Gastroesophageal sphincter (tissue), 4 donors: ENCODE results near the gene GOLT1B. TPM values are rescaled to one million over a fixed set of nuclear protein-coding genes. Genes with fewer than 3 reads are reported as not detected.

Source experiments
- ATAC-seq: fragments of 150-250 bp; one replicate; pipeline ENCODE4 v1.9.1; 2016; ENCODE audit warnings: mild to moderate bottlenecking, moderate library complexity
- H3K27ac ChIP-seq, 4 donors: fragments of 200-600 bp; sonication (generic) in 3 of 4; 1 replicate in 3 of 4; 2 replicates in 1 of 4; pipeline ENCODE4 v1.5.1; 2016 to 2019
- H3K27me3 ChIP-seq: fragments of 200-600 bp; sonication (generic); one replicate; pipeline ENCODE4 v1.5.1; 2019
- H3K36me3 ChIP-seq, 2 donors: fragments of 200-600 bp; sonication (generic); one replicate each; pipeline ENCODE4 v1.5.1; 2019; ENCODE audit warnings: control low read depth in 1 of 2
- H3K4me1 ChIP-seq, 3 donors: fragments of 200-600 bp; sonication (generic); 1 replicate in 2 of 3; 2 replicates in 1 of 3; pipeline ENCODE4 v1.5.1; 2016 to 2019; ENCODE audit warnings: control low read depth in 2 of 3
- H3K4me3 ChIP-seq, 2 donors: fragments of 200-600 bp; sonication (generic); one replicate each; pipeline ENCODE4 v1.5.1; 2019; ENCODE audit warnings: mild to moderate bottlenecking in 1 of 2, moderate library complexity in 1 of 2
- H3K9me3 ChIP-seq, 3 donors: fragments of 200-600 bp; sonication (generic); one replicate each; pipeline ENCODE4 v1.5.1; 2017 to 2019; ENCODE audit warnings: control low read depth in 2 of 3
- EP300 ChIP-seq: sonication (generic); formaldehyde crosslinking; IDR thresholded peaks from one replicate; pipeline ENCODE4 v1.6.1; 2017; ENCODE audit warnings: antibody characterized with exemption, mild to moderate bottlenecking
- POLR2A ChIP-seq, 2 donors: fragments of 450-650 bp; IDR thresholded peaks; one replicate each; pipeline ENCODE4 v1.6.1; 2017; ENCODE audit warnings: antibody characterized with exemption in 2 of 2, mild to moderate bottlenecking in 2 of 2, moderate library complexity in 1 of 2
- POLR2AphosphoS5 ChIP-seq: sonication (generic); formaldehyde crosslinking; IDR thresholded peaks from one replicate; pipeline ENCODE4 v1.6.1; 2017; ENCODE audit warnings: antibody characterized with exemption
- WGBS, 2 donors: methylation state at CpG; one replicate each; pipeline ENCODE4 v1.1.5; 2018; ENCODE audit warnings: low coverage in 1 of 2; 5-methylcytosine and 5-hydroxymethylcytosine counted together
- total RNA-seq, 4 donors: library from RNA; depleted of rRNA; stranded (reverse); fragments of >200 nt; gene quantifications; one replicate each; pipeline ENCODE4 v1.1.0, GENCODE V29; 2016
- TF ChIP-seq, protein P1 (sequence below), 4 experiments: fragments of 200-600 bp in 2 of 4; fragments of 450-650 bp in 2 of 4; sonication (generic) in 1 of 4; IDR thresholded peaks; one replicate each; pipeline ENCODE4 v1.5.1; 2017 to 2019; ENCODE audit warnings: antibody characterized with exemption in 4 of 4, mild to moderate bottlenecking in 2 of 4, moderate library complexity in 2 of 4

GOLT1B gene
- total RNA-seq, 4 donors from 2014 or later: 16.9 to 24.4 (median 20.9) TPM

DNA sequence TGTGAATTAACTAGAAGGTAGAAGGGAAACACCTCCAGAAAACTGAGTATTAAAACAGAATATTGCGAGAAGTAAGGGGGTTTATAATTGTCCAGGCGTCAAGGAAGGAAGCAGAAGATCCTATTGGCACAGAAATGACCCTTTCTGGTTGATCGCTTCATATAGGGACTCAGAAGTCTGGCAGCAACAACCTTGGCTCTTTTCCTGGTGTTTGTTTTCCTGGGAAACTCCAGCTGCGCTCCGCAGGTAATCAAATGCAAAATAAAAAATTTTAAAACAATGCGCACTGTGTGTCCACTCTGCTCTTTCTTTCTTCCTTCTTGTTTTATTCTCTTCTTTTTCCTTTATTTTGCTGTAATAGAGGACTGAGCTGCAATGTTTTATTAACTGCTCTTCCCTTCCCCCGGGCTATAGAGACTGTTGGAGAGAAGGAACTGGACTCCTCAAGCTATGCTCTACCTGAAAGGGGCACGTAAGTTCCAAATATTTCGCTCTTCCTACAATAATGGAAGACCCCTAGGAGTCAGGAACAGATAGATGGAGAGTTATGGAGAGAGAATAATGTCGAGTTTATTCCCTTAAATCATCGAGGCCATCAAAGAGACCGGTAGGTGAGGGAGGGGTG is 25.2 kb downstream of the GOLT1B start:
- peak overlapping the region; percentile 49 to 64 for H3K4me3 ChIP-seq
- TF ChIP-seq EP300 (no peak), POLR2AphosphoS5 (no peak), POLR2A (IDR thresholded peaks at IDR 0.05) (no peak)
- TF ChIP-seq, protein P1, sequence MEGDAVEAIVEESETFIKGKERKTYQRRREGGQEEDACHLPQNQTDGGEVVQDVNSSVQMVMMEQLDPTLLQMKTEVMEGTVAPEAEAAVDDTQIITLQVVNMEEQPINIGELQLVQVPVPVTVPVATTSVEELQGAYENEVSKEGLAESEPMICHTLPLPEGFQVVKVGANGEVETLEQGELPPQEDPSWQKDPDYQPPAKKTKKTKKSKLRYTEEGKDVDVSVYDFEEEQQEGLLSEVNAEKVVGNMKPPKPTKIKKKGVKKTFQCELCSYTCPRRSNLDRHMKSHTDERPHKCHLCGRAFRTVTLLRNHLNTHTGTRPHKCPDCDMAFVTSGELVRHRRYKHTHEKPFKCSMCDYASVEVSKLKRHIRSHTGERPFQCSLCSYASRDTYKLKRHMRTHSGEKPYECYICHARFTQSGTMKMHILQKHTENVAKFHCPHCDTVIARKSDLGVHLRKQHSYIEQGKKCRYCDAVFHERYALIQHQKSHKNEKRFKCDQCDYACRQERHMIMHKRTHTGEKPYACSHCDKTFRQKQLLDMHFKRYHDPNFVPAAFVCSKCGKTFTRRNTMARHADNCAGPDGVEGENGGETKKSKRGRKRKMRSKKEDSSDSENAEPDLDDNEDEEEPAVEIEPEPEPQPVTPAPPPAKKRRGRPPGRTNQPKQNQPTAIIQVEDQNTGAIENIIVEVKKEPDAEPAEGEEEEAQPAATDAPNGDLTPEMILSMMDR (IDR thresholded peaks at IDR 0.05): no peak
- H3K9me3 ChIP-seq: no peaks in the 10 kb centered on the region
- peak overlapping the region in 2 of 4 donors; percentile 72 to 77 for H3K27ac ChIP-seq
- H3K27me3 ChIP-seq: no peaks in the 10 kb centered on the region
- ATAC-seq: no peak
- H3K36me3 ChIP-seq: no peaks in the 10 kb centered on the region
- 47 to 61% methylated on average over 5 to 11 of the region's 12 CpGs for WGBS, 2 donors
- peaks cover 2 to 34% (median 5%) of the 10 kb centered on the region in 3 donors for H3K4me1 ChIP-seq

DNA sequence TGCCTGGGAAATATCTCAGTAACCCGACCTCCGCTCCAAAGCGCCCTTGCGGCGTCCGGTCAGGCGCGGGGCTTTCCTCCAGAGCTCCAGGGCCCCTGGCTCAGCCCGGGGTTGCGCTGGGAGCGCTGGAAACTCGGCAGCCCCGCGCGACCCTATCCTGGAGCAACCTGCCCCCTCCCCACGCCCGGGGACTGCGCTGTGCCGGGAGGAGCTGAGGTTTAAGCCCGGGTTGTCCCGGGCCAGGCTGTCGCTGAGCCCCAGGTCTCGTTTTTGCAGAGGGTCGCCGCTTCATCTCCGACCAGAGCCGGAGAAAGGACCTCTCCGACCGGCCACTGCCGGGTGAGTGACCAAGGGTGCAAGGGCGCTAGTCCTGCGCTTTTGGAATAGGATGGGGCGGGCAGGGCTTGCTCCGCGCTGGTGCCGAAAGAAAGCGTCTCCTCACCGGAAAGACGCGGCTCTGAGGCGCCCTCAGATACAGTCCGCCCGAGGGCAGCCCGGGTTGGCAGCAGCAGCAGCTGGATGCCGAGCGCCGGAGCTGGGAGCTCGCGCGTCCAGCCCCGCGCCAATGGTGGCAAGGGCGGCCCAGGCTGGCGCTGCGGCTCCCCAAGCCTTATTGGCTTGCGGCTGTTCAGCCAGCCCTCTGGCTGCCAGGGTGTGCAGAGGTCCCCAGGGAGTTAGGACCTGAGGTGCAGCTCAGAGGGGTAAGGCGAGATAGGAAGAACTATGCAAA is 26.0 kb downstream of the GOLT1B start:
- peak overlapping the region in 3 of 4 donors; percentile 18 to 77 (median 72) for H3K27ac ChIP-seq
- WGBS, 2 donors: 0% methylated on average over 1 of the region's 57 CpGs; no CpG with 5 or more reads in 1 of the 2 donors
- H3K36me3 ChIP-seq: no peaks in the 10 kb centered on the region

DNA sequence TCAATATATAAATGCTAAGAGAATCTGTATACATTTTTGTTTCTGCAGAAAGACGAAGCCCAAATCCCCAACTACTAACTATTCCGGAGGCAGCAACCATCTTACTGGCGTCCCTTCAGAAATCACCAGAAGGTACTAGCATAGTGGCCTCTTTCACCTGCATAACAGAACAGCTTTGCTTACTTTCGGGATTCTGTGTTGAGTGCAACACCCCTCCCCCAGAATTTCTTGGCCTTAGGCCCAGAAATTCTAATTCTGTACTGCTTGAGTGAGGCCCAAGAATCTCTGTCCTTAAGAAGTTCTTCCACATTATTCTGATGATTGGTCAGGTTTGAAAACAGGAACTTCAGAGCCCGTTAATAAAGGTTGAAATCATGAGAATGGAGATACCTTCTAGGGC is 27.4 kb downstream of the GOLT1B start:
- ATAC-seq: no peak
- Histone ChIP-seq H3K4me1 (peaks cover 2 to 34% (median 5%) of the 10 kb centered on the region in 3 donors), H3K4me3 (no peak overlapping the region), H3K9me3 (no peaks in the 10 kb centered on the region), H3K36me3 (no peaks in the 10 kb centered on the region), H3K27ac (peak overlapping the region in 3 of 4 donors; percentile 10 to 69 (median 18)), H3K27me3 (no peaks in the 10 kb centered on the region)
- TF ChIP-seq, protein P1 (IDR thresholded peaks at IDR 0.05): no peak
- TF ChIP-seq POLR2AphosphoS5 (no peak), EP300 (no peak), POLR2A (IDR thresholded peaks at IDR 0.05) (no peak)
- WGBS, 2 donors: 20 to 34% methylated on average over 3 to 5 of the region's 5 CpGs

More for the DNA sequence above, 26.0 kb downstream of the GOLT1B start:
- TF ChIP-seq POLR2A (IDR thresholded peaks at IDR 0.05) (peak in 1 of 2 donors; percentile 9), POLR2AphosphoS5 (no peak), EP300 (no peak)
- TF ChIP-seq, protein P1 (IDR thresholded peaks at IDR 0.05): peak in 1 of 4 experiments; percentile 44
- Histone ChIP-seq H3K4me3 (peak overlapping the region; percentile 49 to 64), H3K27me3 (no peaks in the 10 kb centered on the region), H3K9me3 (no peaks in the 10 kb centered on the region), H3K4me1 (peaks cover 2 to 34% (median 5%) of the 10 kb centered on the region in 3 donors)
- peak; percentile 89 for ATAC-seq

DNA sequence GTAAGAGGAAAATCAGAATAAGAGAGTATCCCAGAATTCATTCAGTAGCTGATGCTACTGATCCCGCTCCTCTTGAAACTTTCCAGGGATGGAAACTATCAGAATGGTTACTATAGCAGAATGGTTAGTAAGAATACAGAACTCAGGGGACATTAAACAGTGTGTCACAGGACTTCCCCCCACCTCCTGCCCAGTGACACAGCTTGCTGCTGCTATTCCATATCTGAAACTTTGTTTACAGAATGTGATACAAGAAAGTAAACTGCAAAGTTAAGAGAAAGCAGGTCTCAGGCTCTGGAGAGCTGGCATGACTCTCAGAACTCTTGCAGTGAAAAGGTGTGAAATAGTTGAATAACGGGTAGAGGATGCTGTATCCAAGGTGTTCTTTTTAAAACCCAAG is 27.9 kb downstream of the GOLT1B start:
- no peak for ATAC-seq
- Histone ChIP-seq H3K36me3 (no peaks in the 10 kb centered on the region), H3K27ac (peak overlapping the region in 3 of 4 donors; percentile 10 to 69 (median 18)), H3K4me1 (peaks cover 2 to 34% (median 5%) of the 10 kb centered on the region in 3 donors), H3K27me3 (no peaks in the 10 kb centered on the region), H3K9me3 (no peaks in the 10 kb centered on the region), H3K4me3 (no peak overlapping the region)
- WGBS, 2 donors: 30 to 54% methylated on average over 2 of the region's 2 CpGs
- TF ChIP-seq, protein P1 (IDR thresholded peaks at IDR 0.05): no peak
- no peak for TF ChIP-seq POLR2A (IDR thresholded peaks at IDR 0.05)
- no peak for TF ChIP-seq POLR2AphosphoS5
- no peak for TF ChIP-seq EP300
